Suprapubic skin (tissue), 4 donors: ENCODE results near the gene KIRREL3. TPM values are rescaled to one million over a fixed set of nuclear protein-coding genes. Genes with fewer than 3 reads are reported as not detected.

Experiments used
- DNase-seq, 2 donors: peaks; one replicate each; pipeline ENCODE4 v3.0.0-alpha.2; 2019; ENCODE audit warnings: low spot score in 2 of 2
- H3K27ac ChIP-seq: fragments of 200-600 bp; sonication (generic); one replicate; pipeline ENCODE4 v1.5.1; 2019
- H3K27me3 ChIP-seq: fragments of 200-600 bp; sonication (generic); one replicate; pipeline ENCODE4 v1.5.1; 2019
- H3K36me3 ChIP-seq: fragments of 200-600 bp; sonication (generic); one replicate; pipeline ENCODE4 v1.5.1; 2019
- H3K4me1 ChIP-seq: fragments of 200-600 bp; sonication (generic); one replicate; pipeline ENCODE4 v1.5.1; 2019
- H3K4me3 ChIP-seq: fragments of 200-600 bp; sonication (generic); one replicate; pipeline ENCODE4 v1.5.1; 2019; ENCODE audit warnings: mild to moderate bottlenecking
- H3K9me3 ChIP-seq: fragments of 200-600 bp; sonication (generic); one replicate; pipeline ENCODE4 v1.5.1; 2019
- EP300 ChIP-seq: sonication (generic); formaldehyde crosslinking; IDR thresholded peaks from one replicate; pipeline ENCODE4 v1.6.1; 2017; ENCODE audit warnings: antibody characterized with exemption
- POLR2A ChIP-seq, 2 donors: fragments of 450-650 bp; IDR thresholded peaks; one replicate each; pipeline ENCODE4 v1.6.1; 2017; ENCODE audit warnings: antibody characterized with exemption in 2 of 2, mild to moderate bottlenecking in 2 of 2, moderate library complexity in 2 of 2
- POLR2AphosphoS5 ChIP-seq, 3 donors: sonication (generic); formaldehyde crosslinking; IDR thresholded peaks; one replicate each; pipeline ENCODE4 v1.6.1; 2017; ENCODE audit warnings: antibody characterized with exemption in 3 of 3
- WGBS: methylation state at CpG from one replicate; pipeline ENCODE4 v1.1.5; 2018; 5-methylcytosine and 5-hydroxymethylcytosine counted together
- total RNA-seq, 4 donors: library from RNA; depleted of rRNA; stranded (reverse); fragments of >200 nt; gene quantifications; one replicate each; pipeline ENCODE4 v1.1.0, GENCODE V29; 2016
- TF ChIP-seq, protein P1 (sequence below), 2 donors: fragments of 200-600 bp in 1 of 2; fragments of 450-650 bp in 1 of 2; sonication (generic) in 1 of 2; IDR thresholded peaks; one replicate each; pipeline ENCODE4 v1.5.1; 2016 to 2019; ENCODE audit warnings: antibody characterized with exemption in 2 of 2, mild to moderate bottlenecking in 1 of 2, moderate library complexity in 1 of 2

The KIRREL3 gene
- total RNA-seq, 4 donors from 2014 or later: 0.17 TPM; not detected in 3

DNA sequence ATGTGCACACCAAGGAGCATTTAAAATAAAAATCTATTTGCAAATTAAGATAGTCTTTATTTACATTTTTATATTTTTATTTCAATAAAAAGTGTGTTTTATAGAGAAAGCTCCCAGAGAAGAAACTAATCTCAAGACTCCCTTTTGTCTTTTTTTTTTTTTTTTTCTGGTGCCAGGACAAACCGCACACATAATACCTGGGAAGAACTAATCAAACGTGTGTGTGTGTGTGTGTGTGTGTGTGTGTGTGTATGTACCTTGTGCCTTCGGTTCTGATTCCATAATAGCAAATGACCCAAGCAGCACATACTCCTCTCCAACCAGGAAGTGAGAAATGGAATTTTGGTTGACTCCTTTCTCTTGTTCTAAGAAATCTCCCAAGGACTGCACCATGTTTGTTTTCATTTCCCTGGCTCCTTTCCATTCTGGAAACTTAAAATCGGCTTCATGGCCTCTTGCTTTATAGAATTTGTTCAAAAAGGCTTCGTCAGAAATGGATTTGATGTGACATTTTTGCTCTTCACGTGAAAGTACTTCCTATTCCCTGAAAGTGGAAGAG lies 579.8 kb downstream of the KIRREL3 start:
- H3K27ac ChIP-seq: peak overlapping the region; percentile 48
- TF ChIP-seq, protein P1, sequence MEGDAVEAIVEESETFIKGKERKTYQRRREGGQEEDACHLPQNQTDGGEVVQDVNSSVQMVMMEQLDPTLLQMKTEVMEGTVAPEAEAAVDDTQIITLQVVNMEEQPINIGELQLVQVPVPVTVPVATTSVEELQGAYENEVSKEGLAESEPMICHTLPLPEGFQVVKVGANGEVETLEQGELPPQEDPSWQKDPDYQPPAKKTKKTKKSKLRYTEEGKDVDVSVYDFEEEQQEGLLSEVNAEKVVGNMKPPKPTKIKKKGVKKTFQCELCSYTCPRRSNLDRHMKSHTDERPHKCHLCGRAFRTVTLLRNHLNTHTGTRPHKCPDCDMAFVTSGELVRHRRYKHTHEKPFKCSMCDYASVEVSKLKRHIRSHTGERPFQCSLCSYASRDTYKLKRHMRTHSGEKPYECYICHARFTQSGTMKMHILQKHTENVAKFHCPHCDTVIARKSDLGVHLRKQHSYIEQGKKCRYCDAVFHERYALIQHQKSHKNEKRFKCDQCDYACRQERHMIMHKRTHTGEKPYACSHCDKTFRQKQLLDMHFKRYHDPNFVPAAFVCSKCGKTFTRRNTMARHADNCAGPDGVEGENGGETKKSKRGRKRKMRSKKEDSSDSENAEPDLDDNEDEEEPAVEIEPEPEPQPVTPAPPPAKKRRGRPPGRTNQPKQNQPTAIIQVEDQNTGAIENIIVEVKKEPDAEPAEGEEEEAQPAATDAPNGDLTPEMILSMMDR (IDR thresholded peaks at IDR 0.05): no peak
- TF ChIP-seq POLR2A (IDR thresholded peaks at IDR 0.05): no peak

DNA sequence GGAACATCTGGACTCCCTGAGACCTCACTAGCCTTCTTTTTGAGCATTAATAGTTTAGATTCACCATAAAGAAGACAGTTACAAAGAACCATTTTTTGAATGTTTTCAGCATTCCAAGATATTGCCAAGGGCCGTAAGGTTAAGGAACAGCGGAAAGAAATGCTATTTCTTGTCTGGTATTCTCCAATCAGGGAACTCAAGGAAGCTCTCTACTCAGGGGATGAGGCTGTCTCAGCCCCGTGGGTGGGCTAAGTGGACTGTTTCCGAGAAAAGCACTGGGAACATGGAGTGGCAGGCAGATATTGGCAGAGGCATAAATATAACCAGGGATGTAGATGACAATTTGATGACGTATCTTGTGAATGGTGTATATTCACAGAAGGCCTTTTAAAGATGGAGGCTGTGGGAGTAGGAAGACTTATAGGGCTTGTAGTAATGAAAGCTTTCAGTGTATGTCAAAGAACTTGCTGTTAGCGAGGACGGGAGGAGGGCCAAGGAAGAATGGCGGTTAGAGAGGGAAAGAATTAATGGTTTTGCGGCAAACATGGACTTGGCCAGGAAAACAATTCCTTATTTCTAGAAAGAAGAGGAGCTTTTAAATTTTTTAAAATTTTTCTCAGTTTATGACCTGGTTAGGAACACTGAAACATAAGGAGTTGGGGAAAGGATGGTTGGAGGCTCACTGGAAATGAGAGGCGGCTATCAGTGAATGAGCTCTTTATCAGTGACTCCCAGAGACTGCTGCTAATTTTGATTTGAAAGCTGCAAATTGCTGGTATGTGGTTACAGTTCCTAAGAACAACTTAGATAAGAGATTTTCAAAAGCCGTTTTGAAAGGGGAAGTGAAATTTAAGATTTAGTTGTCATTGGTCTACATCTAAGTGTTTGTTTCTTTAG lies 580.5 kb downstream of the KIRREL3 start:
- Histone ChIP-seq H3K27ac (no peak overlapping the region), H3K36me3 (no peaks in the 10 kb centered on the region), H3K4me1 (peaks cover 40% of the 10 kb centered on the region), H3K9me3 (no peaks in the 10 kb centered on the region), H3K4me3 (no peak overlapping the region), H3K27me3 (no peaks in the 10 kb centered on the region)
- no peak for DNase-seq
- no peak for TF ChIP-seq EP300
- TF ChIP-seq, protein P1 (IDR thresholded peaks at IDR 0.05): no peak
- no peak for TF ChIP-seq POLR2AphosphoS5 (IDR thresholded peaks at IDR 0.05)
- no peak for TF ChIP-seq POLR2A (IDR thresholded peaks at IDR 0.05)
- WGBS: 77% methylated on average over 11 of the region's 11 CpGs

More for the DNA sequence above, 579.8 kb downstream of the KIRREL3 start:
- H3K36me3 ChIP-seq: no peaks in the 10 kb centered on the region
- peaks cover 33% of the 10 kb centered on the region for H3K4me1 ChIP-seq
- DNase-seq: no peak
- H3K9me3 ChIP-seq: no peaks in the 10 kb centered on the region
- H3K4me3 ChIP-seq: no peak overlapping the region
- no peaks in the 10 kb centered on the region for H3K27me3 ChIP-seq
- 60% methylated on average over 6 of the region's 6 CpGs for WGBS

DNA sequence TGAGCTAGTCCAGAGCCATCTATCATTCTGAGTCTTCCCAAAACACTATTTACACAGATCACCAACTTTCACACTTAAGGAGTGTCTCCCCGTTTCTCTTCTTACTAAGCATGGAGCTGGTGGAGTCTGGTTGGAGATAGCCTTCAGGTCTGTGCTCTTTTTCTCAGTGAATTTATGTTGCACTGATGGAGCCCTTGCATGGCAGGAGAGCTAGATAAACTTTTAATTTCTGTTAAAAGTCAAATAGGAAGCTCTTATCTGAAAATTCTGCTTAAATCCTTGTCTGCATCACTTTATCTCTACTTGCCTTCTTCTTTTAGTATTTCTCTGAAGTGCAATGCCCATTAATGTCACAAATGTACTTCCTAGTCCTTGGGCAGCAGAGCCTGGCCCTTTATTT lies 581.7 kb downstream of the KIRREL3 start:
- H3K27me3 ChIP-seq: no peaks in the 10 kb centered on the region
- H3K9me3 ChIP-seq: no peaks in the 10 kb centered on the region
- H3K4me3 ChIP-seq: no peak overlapping the region
- TF ChIP-seq POLR2A (IDR thresholded peaks at IDR 0.05) (no peak), EP300 (no peak), POLR2AphosphoS5 (IDR thresholded peaks at IDR 0.05) (no peak)
- TF ChIP-seq, protein P1 (IDR thresholded peaks at IDR 0.05): no peak
- peaks cover 2% of the 10 kb centered on the region for H3K36me3 ChIP-seq
- no peak for DNase-seq
- H3K4me1 ChIP-seq: peaks cover 49% of the 10 kb centered on the region
- H3K27ac ChIP-seq: no peak overlapping the region
- WGBS: 0% methylated on average over 1 of the region's 1 CpG

DNA sequence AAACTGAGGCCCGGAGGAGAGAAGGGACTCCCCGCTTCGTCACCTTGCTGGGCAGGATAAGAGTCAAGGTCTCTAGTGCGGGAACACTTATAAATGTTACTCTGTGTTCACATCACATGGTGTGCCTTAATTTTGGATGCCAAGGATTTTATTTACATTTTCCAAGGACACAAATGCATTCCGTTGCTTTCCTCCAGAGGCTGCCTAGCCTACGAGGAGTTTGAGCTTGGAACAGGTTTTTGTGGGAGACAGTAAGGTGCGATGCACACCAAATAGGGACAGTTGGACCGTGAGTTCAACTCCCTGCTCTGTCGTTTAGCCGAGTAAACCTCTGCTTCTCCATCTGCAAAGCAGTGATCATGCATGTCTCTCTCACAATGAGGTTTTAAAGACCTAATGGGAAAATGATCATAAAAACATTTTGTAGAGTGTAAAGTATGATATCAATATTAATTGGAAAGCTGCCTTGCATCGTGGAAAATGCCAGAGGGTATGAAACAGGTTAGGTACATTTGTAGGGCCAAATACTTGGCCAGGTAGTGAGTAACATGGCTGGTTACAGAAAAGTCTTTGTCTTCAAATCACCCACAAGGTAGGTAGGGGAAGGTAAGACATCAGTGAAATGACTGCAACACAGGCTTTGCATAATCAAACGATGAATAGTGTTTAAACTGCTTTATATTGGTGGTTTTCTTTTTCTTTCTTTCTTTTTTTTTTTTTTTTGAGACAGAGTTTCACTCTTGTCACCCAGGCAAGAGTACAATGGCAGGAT lies 583.3 kb downstream of the KIRREL3 start:
- DNase-seq: no peak
- Histone ChIP-seq H3K4me3 (peak overlapping the region; percentile 49), H3K4me1 (peaks cover 54% of the 10 kb centered on the region), H3K27me3 (no peaks in the 10 kb centered on the region), H3K27ac (peak overlapping the region; percentile 89), H3K36me3 (peaks cover 12% of the 10 kb centered on the region), H3K9me3 (no peaks in the 10 kb centered on the region)
- no peak for TF ChIP-seq POLR2A (IDR thresholded peaks at IDR 0.05)
- TF ChIP-seq, protein P1 (IDR thresholded peaks at IDR 0.05): peak in 1 of 2 donors; percentile 1
- 42% methylated on average over 12 of the region's 12 CpGs for WGBS
